ENCODE measurements around the gene PRKAG1. TPM values are rescaled to one million over a fixed set of nuclear protein-coding genes. Genes with fewer than 3 reads are reported as not detected.

PRKAG1 gene
- total RNA-seq, 1 donor from 2014 or later: 58.2 TPM

GRCh38 chr12:49060237-49061156 lies 41.9 kb upstream of the PRKAG1 start, which contains the start of gene KMT2D:
Gene KMT2D, minus strand, starts transcription at chr12:49060794. Its CDS starts 5,470 bp downstream, at chr12:49055324.
- Mint-ChIP-seq H3K36me3 (ENCODE audit: unreplicated experiment) (no peaks in the 10 kb centered on the region), H3K27me3 (ENCODE audit: unreplicated experiment) (peaks cover 18% of the 10 kb centered on the region), H3K9me3 (ENCODE audit: unreplicated experiment) (peaks cover 11% of the 10 kb centered on the region), H3K4me1 (ENCODE audit: low read depth, unreplicated experiment) (peaks cover 26% of the 10 kb centered on the region), H3K27ac (ENCODE audit: unreplicated experiment) (peak within 1 kb of the TSS; percentile 95), H3K4me3 (ENCODE audit: unreplicated experiment) (peak within 1 kb of the TSS; percentile 98)
- TF ChIP-seq CTCF (IDR thresholded peaks at IDR 0.05; ENCODE audit: partially characterized antibody, unreplicated experiment): no peak
- DNase-seq: peak; percentile 93

GRCh38 chr12:49059299-49060171 lies 41.0 kb upstream of the PRKAG1 start:
- DNase-seq: peak; percentile 54
- peak overlapping the region; percentile 93 for H3K27ac Mint-ChIP-seq (ENCODE audit: unreplicated experiment)
- peaks cover 16% of the 10 kb centered on the region for H3K27me3 Mint-ChIP-seq (ENCODE audit: unreplicated experiment)
- TF ChIP-seq CTCF (IDR thresholded peaks at IDR 0.05; ENCODE audit: partially characterized antibody, unreplicated experiment): no peak
- H3K4me1 Mint-ChIP-seq (ENCODE audit: low read depth, unreplicated experiment): peaks cover 29% of the 10 kb centered on the region
- peak overlapping the region; percentile 98 for H3K4me3 Mint-ChIP-seq (ENCODE audit: unreplicated experiment)
- H3K36me3 Mint-ChIP-seq (ENCODE audit: unreplicated experiment): no peaks in the 10 kb centered on the region
- peaks cover 11% of the 10 kb centered on the region for H3K9me3 Mint-ChIP-seq (ENCODE audit: unreplicated experiment)

GRCh38 chr12:49059045-49059298 lies 40.4 kb upstream of the PRKAG1 start:
- peaks cover 16% of the 10 kb centered on the region for H3K27me3 Mint-ChIP-seq (ENCODE audit: unreplicated experiment)
- peak overlapping the region; percentile 98 for H3K4me3 Mint-ChIP-seq (ENCODE audit: unreplicated experiment)
- H3K9me3 Mint-ChIP-seq (ENCODE audit: unreplicated experiment): peaks cover 11% of the 10 kb centered on the region
- peak overlapping the region; percentile 93 for H3K27ac Mint-ChIP-seq (ENCODE audit: unreplicated experiment)
- no peaks in the 10 kb centered on the region for H3K36me3 Mint-ChIP-seq (ENCODE audit: unreplicated experiment)
- TF ChIP-seq CTCF (IDR thresholded peaks at IDR 0.05; ENCODE audit: partially characterized antibody, unreplicated experiment): no peak
- no peak for DNase-seq
- peaks cover 28% of the 10 kb centered on the region for H3K4me1 Mint-ChIP-seq (ENCODE audit: low read depth, unreplicated experiment)

- peak overlapping the region; percentile 93 for H3K27ac Mint-ChIP-seq (ENCODE audit: unreplicated experiment)
- peaks cover 16% of the 10 kb centered on the region for H3K27me3 Mint-ChIP-seq (ENCODE audit: unreplicated experiment)
- DNase-seq: no peak
- peaks cover 11% of the 10 kb centered on the region for H3K9me3 Mint-ChIP-seq (ENCODE audit: unreplicated experiment)
- no peak for TF ChIP-seq CTCF (IDR thresholded peaks at IDR 0.05; ENCODE audit: partially characterized antibody, unreplicated experiment)
- peak overlapping the region; percentile 98 for H3K4me3 Mint-ChIP-seq (ENCODE audit: unreplicated experiment)
- H3K4me1 Mint-ChIP-seq (ENCODE audit: low read depth, unreplicated experiment): peaks cover 28% of the 10 kb centered on the region
- no peaks in the 10 kb centered on the region for H3K36me3 Mint-ChIP-seq (ENCODE audit: unreplicated experiment)
Observed at GRCh38 chr12:49058366-49059044, 39.9 kb upstream of the PRKAG1 start.

All from glutamatergic neuron (in vitro differentiated cells).